Measurements from ENCODE around the gene SH3RF2. TPM values are rescaled to one million over a fixed set of nuclear protein-coding genes. Genes with fewer than 3 reads are reported as not detected.
A peak's percentile ranks its signal among the peaks of the same experiment; 100 is the strongest.

The SH3RF2 gene
- total RNA-seq, 1 donor from 2014 or later: 12.0 TPM

GRCh38 chr5:146049704-146050026 is 113.3 kb downstream of the SH3RF2 start:
- H3K4me3 ChIP-seq (ENCODE audit: low read depth, low read length): no peak overlapping the region
- DNase-seq (ENCODE audit: low read depth): no peak
- no peak for TF ChIP-seq CTCF (conservative IDR thresholded peaks at IDR 0.05; ENCODE audit: low read depth, low read length)

GRCh38 chr5:146050086-146050485 is 113.7 kb downstream of the SH3RF2 start:
- TF ChIP-seq CTCF (conservative IDR thresholded peaks at IDR 0.05; ENCODE audit: low read depth, low read length): no peak
- no peak overlapping the region for H3K4me3 ChIP-seq (ENCODE audit: low read depth, low read length)
- DNase-seq (ENCODE audit: low read depth): no peak

GRCh38 chr5:146051678-146052077 is 115.3 kb downstream of the SH3RF2 start:
- H3K4me3 ChIP-seq (ENCODE audit: low read depth, low read length): no peak overlapping the region
- TF ChIP-seq CTCF (conservative IDR thresholded peaks at IDR 0.05; ENCODE audit: low read depth, low read length): no peak

GRCh38 chr5:146052780-146053179 is 116.4 kb downstream of the SH3RF2 start:
- DNase-seq (ENCODE audit: low read depth): no peak
- no peak overlapping the region for H3K4me3 ChIP-seq (ENCODE audit: low read depth, low read length)
- peak; percentile 57 for TF ChIP-seq CTCF (conservative IDR thresholded peaks at IDR 0.05; ENCODE audit: low read depth, low read length)

More at GRCh38 chr5:146051678-146052077, 115.3 kb downstream of the SH3RF2 start:
- no peak for DNase-seq (ENCODE audit: low read depth)

GRCh38 chr5:146055432-146055831 is 119.1 kb downstream of the SH3RF2 start:
- no peak for DNase-seq (ENCODE audit: low read depth)
- no peak overlapping the region for H3K4me3 ChIP-seq (ENCODE audit: low read depth, low read length)
- TF ChIP-seq CTCF (conservative IDR thresholded peaks at IDR 0.05; ENCODE audit: low read depth, low read length): no peak

GRCh38 chr5:146059460-146060220 is 123.3 kb downstream of the SH3RF2 start:
- no peak for TF ChIP-seq CTCF (conservative IDR thresholded peaks at IDR 0.05; ENCODE audit: low read depth, low read length)
- no peak overlapping the region for H3K4me3 ChIP-seq (ENCODE audit: low read depth, low read length)
- no peak for DNase-seq (ENCODE audit: low read depth)

- DNase-seq (ENCODE audit: low read depth): no peak
Observed at GRCh38 chr5:146060221-146060585, 123.8 kb downstream of the SH3RF2 start.

More at GRCh38 chr5:146060221-146060585, 123.8 kb downstream of the SH3RF2 start:
- TF ChIP-seq CTCF (conservative IDR thresholded peaks at IDR 0.05; ENCODE audit: low read depth, low read length): no peak
- H3K4me3 ChIP-seq (ENCODE audit: low read depth, low read length): no peak overlapping the region

Data from epithelial cell of proximal tubule (primary cell).